IPS-15b (cell line): ENCODE results near the gene CENPK.

ENCODE experiments used
- H3K27me3 ChIP-seq: one replicate; pipeline ENCODE4 v1.6.1; 2013; ENCODE audit warnings: low read length; ENCODE audit not compliant: control insufficient read depth, insufficient read depth
- H3K36me3 ChIP-seq: one replicate; pipeline ENCODE4 v1.6.1; 2013; ENCODE audit warnings: low read length; ENCODE audit not compliant: control insufficient read depth, insufficient read depth
- H3K4me1 ChIP-seq: one replicate; pipeline ENCODE4 v1.6.1; 2013; ENCODE audit warnings: mild to moderate bottlenecking, low read length; ENCODE audit not compliant: control insufficient read depth, insufficient read depth
- H3K4me3 ChIP-seq: one replicate; pipeline ENCODE4 v1.5.1; 2013; ENCODE audit warnings: low read depth, low read length
- H3K9ac ChIP-seq: one replicate; pipeline ENCODE4 v1.6.1; 2013; ENCODE audit warnings: low read depth, mild to moderate bottlenecking, low read length
- H3K9me3 ChIP-seq: one replicate; pipeline ENCODE4 v1.6.1; 2013; ENCODE audit warnings: mild to moderate bottlenecking, low read length; ENCODE audit not compliant: control insufficient read depth, insufficient read depth

The CENPK gene

DNA sequence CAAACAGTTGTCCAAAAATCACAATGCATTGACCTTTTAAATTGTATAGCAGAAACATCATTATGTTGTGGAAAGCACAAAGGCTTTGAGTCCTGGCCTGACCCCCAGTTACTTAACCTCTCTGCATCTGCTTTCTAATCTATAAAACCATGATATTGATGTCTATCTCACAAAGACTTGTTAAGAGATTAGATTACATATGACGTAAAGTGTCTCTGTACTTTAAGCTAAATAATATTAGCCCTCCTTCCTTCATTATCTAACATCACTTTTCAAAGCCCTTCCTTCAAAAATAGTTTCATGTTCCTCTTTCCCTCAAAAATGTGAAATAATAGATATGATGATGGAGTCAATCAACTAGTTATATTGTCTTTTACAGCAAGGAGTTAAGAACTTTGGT lies 84.6 kb downstream of the CENPK start:
- peaks cover 14% of the 10 kb centered on the region for H3K27me3 ChIP-seq
- peaks cover 13% of the 10 kb centered on the region for H3K4me1 ChIP-seq
- H3K36me3 ChIP-seq, result no peaks in the 10 kb centered on the region
- H3K4me3 ChIP-seq, result no peak overlapping the region
- H3K9me3 ChIP-seq, result no peaks in the 10 kb centered on the region
- H3K9ac ChIP-seq, result no peak overlapping the region

DNA sequence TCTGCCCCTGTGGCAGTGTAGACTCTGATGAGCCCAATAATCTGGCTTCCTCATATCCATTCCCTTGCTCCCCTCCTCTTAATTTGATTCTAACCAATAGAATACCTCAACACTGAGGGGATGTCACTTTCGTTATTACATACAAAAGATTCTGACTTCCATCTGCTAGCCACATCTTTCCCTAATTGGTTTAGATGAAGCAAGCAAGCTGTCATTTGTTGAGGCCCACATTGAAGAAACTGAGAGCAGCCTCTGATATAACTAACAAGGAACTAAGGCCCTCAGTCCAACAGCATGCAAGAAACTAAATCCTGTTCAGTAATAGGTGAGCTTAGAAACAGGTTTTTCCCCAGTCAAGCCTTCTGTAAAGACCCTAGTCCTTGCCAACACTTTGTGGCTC lies 87.1 kb downstream of the CENPK start:
- Histone ChIP-seq H3K9me3 (no peaks in the 10 kb centered on the region), H3K9ac (no peak overlapping the region), H3K36me3 (no peaks in the 10 kb centered on the region), H3K27me3 (peaks cover 14% of the 10 kb centered on the region), H3K4me1 (peaks cover 10% of the 10 kb centered on the region), H3K4me3 (no peak overlapping the region)

DNA sequence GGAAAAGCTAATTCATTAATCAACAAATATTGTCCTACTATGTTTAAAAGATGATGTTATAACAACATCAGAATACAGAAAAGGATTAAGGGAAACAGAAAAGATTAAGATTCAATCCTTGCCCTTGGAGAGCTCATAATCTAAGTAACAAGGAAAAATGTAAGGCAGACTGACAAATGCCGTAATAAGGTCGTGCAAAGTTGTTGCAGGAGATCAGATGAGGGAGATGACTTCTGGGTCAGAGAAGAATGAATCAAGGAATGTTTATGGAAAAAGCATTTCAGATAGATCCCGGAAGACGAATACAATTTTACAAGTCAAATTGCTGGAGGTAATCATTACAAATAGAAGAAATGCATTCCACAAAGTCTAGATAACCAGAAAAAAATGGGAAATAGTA lies 87.6 kb downstream of the CENPK start:
- H3K36me3 ChIP-seq, result no peaks in the 10 kb centered on the region
- H3K9me3 ChIP-seq, result no peaks in the 10 kb centered on the region
- H3K27me3 ChIP-seq, result peaks cover 11% of the 10 kb centered on the region
- H3K4me1 ChIP-seq, result peaks cover 10% of the 10 kb centered on the region
- H3K9ac ChIP-seq, result no peak overlapping the region
- H3K4me3 ChIP-seq, result no peak overlapping the region

DNA sequence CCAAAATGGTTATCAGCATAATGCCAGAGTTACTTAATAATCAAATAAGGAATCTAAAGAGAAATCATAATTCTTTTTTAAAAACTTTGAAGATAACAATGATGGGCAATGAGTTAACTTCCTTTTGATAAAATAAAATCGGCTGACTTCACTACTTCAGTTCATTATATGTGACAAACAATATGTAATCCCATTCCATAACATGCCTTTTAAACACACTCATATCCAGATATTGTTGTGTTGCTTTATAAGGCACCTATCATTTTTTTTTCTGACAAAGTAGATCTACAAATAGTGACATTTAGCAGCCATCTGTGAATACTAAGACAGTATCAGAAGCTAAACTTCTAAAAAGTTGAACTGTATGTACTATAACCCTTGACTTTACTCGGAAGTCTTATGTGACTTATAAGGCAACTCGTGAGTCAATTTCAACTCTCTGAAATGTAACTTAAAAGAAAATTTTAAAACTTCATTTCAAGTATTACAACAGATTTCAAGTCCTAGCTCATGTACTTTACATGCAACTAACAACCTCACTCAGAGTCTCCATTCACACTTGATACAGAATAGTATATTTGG lies 88.7 kb downstream of the CENPK start:
- Histone ChIP-seq H3K9me3 (no peaks in the 10 kb centered on the region), H3K4me1 (peaks cover 3% of the 10 kb centered on the region), H3K27me3 (peaks cover under 1% of the 10 kb centered on the region), H3K36me3 (no peaks in the 10 kb centered on the region), H3K4me3 (no peak overlapping the region), H3K9ac (no peak overlapping the region)

DNA sequence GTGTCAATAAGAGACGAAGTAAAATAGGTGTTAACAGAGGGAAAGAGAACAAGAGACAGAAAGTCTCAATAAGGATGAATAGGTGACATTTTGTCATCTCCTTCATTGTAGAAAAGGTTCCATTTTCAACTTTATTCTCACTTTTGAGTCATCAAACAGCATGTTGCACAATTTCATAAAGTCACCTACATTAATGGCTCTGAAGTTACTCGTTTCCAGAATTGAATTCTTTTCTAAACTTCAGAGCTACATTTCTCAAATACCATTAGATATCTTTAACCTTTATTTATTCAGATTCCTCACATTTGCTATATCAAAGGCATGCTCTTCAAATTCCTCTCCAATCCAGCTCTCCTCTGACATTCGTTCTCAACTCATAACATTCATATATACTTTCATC lies 94.3 kb downstream of the CENPK start:
- H3K9me3 ChIP-seq, result no peaks in the 10 kb centered on the region
- H3K9ac ChIP-seq, result no peak overlapping the region
- no peak overlapping the region for H3K4me3 ChIP-seq
- no peaks in the 10 kb centered on the region for H3K4me1 ChIP-seq
- H3K36me3 ChIP-seq, result no peaks in the 10 kb centered on the region
- H3K27me3 ChIP-seq, result no peaks in the 10 kb centered on the region
